GM18870 (cell line): ENCODE data around the gene ZNF217.
"Not testable (repeated sequence)": the region's sequence is repeated elsewhere in the genome, so short reads cannot be mapped to it uniquely, and the experiment has no call there.

Experiments used
- ATAC-seq: cut with Tn5 transposase; IDR thresholded peaks from one replicate; pipeline ENCODE4 v1.9.1; 2021; ENCODE audit warnings: moderate library complexity; ENCODE audit not compliant: unreplicated experiment

The ZNF217 gene

GRCh38 chr20:53534037-53534436 lies 59.6 kb downstream of the ZNF217 start:
- ATAC-seq, result no peak

DNA sequence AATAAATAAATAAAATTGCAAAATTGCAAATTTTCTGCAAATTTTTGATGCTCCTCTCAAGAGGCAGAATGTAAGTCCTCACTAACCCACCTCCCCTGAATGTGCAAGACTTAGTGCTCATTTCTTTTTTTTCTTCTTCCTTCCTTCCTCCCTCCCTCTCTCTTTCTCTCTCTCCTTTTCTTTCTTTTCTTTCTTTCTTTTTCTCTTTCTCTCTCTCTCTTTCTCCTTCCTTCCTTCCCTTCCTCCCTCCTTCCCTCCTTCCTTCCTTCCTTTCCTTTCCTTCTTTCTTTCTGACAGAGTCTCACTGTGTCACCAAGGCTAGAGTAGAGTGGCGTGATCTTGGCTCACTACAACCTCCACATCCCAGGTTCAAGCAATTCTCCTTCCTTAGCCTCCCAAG lies 60.1 kb downstream of the ZNF217 start:
- no peak for ATAC-seq

GRCh38 chr20:53532654-53533312 lies 60.9 kb downstream of the ZNF217 start:
- not testable (repeated sequence) for ATAC-seq

DNA sequence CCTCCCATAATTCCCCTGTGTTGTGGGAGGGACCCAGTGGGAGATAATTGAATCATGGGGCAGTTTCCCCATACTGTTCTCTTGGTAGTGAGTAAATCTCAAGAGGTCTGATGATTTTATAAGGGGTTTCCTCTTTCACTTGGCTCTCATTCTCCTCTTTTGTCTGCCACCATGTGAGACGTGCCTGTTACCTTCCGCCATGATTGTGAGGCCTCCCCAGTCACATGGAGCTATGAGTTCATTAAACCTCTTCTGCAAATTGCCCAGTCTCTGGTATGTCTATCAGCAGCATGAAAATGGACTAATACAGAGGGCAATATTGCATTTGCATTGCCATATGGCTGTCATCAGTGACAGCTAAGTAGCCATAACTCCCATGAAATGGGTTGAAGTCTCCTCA lies 63.2 kb downstream of the ZNF217 start:
- no peak for ATAC-seq

DNA sequence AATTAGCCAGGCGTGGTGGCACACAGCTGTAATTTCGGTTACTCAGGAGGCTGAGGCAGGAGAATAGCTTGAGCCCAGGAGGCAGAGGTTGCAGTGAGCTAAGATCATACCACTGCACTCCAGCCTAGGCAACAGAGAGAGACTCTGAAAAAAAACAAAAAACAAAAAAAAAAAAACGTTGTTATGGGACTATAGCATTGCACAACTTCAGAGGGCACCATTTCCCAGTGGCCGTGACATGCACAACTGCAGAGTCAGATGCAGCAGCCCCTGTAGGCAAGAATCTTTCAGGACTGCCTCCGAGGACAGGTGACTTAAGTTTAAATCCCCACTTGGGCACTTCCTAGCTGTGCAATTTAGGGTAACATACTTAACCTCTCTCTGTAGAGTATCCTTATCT lies 64.0 kb downstream of the ZNF217 start:
- no peak for ATAC-seq

GRCh38 chr20:53527196-53527595 lies 66.4 kb downstream of the ZNF217 start:
- no peak for ATAC-seq

GRCh38 chr20:53524589-53525312 lies 68.9 kb downstream of the ZNF217 start:
- ATAC-seq, result no peak

- not testable (repeated sequence) for ATAC-seq
These were observed 70.0 kb downstream of the ZNF217 start for GRCh38 chr20:53523615-53524014.

DNA sequence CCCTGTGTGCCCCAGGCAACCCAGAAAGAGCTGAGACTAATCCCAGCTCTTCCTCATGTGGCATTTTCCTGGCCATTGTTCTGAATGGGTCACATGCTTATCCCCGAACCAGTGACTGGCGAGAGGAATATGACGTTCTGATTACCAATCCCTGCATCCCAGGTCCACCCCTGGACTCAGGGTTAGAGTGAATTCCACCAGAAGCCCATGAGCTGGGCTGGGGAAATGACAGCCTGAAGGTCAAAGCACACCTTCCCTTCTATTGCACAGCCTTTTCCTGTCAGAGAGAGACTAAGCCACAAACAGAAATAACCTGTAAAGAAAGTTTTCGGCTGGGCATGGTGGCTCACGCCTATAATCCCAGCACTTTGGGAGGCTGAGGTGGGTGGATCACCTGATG lies 70.9 kb downstream of the ZNF217 start:
- no peak for ATAC-seq

DNA sequence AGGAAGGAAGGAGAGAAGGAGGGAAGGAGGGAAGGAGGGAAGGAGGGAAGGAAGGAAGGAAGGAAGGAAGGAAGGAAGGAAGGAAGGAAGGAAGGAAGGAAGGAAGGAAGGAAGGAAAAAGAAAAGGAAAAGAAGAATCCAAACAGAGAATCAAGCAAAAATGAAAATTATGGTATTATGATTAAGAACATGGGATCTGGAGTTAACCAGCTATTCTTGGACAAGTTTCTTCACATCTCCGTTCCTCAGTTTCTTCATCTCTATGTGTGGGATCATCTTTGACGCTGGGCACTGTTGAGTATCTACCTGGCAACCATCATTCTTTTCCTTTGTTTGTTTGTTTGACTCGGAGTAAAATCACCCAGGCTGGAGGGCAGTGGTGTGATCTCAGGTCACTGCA lies 71.6 kb downstream of the ZNF217 start:
- no peak for ATAC-seq

GRCh38 chr20:53521421-53521820 lies 72.2 kb downstream of the ZNF217 start:
- not testable (repeated sequence) for ATAC-seq

- no peak for ATAC-seq
These were observed 76.5 kb downstream of the ZNF217 start for GRCh38 chr20:53517146-53517545.
